Heart right ventricle (tissue), 16 donors: ENCODE measurements around the gene MTA3. TPM values are rescaled to one million over a fixed set of nuclear protein-coding genes. Genes with fewer than 3 reads are reported as not detected.
"Not testable (repeated sequence)": the region's sequence is repeated elsewhere in the genome, so short reads cannot be mapped to it uniquely, and the experiment has no call there.

Source experiments
- ATAC-seq, 8 donors: fragments of 200-7000 bp; cut with Tn5 transposase; one replicate each; pipeline ENCODE4 v1.9.1; 2020; ENCODE audit warnings: mild to moderate bottlenecking in 8 of 8, moderate library complexity in 8 of 8, moderate number of reproducible peaks in 1 of 8
- DNase-seq, 2 donors: peaks; one replicate each; pipeline ENCODE4 v3.0.0-alpha.2; 2020
- H3K27ac ChIP-seq, 10 donors: fragments of 200-600 bp; sonication (generic) in 2 of 10; one replicate each; pipeline versions ENCODE4 v1.5.0 to v1.8.0; 2020 to 2022; ENCODE audit warnings: mild to moderate bottlenecking in 3 of 10
- H3K27me3 ChIP-seq, 7 donors: fragments of 200-600 bp; one replicate each; pipeline ENCODE4 v1.8.0; 2021 to 2022; ENCODE audit warnings: mild to moderate bottlenecking in 2 of 7
- H3K36me3 ChIP-seq, 9 donors: fragments of 200-600 bp; sonication (generic) in 1 of 9; one replicate each; pipeline versions ENCODE4 v1.5.0 to v1.8.0; 2020 to 2022; ENCODE audit warnings: mild to moderate bottlenecking in 2 of 9
- H3K4me1 ChIP-seq, 9 donors: fragments of 200-600 bp; sonication (generic) in 1 of 9; one replicate each; pipeline versions ENCODE4 v1.5.0 to v1.8.0; 2020 to 2022; ENCODE audit warnings: mild to moderate bottlenecking in 4 of 9
- H3K4me3 ChIP-seq, 10 donors: fragments of 200-600 bp; sonication (generic) in 2 of 10; one replicate each; pipeline versions ENCODE4 v1.5.0 to v1.8.0; 2020 to 2022; ENCODE audit warnings: mild to moderate bottlenecking in 7 of 10, moderate library complexity in 2 of 10
- H3K9me3 ChIP-seq, 11 donors: fragments of 200-600 bp in 10 of 11; sonication (generic) in 2 of 11; one replicate each; pipeline versions ENCODE4 v1.5.0 to v1.8.0; 2013 to 2022; ENCODE audit warnings: mild to moderate bottlenecking in 2 of 11, control low read depth in 1 of 11, moderate library complexity in 1 of 11
- CTCF ChIP-seq, 9 donors: fragments of 200-600 bp; sonication (generic) in 2 of 9; IDR thresholded peaks; one replicate each; pipeline versions ENCODE4 v1.5.0 to v1.8.0; 2021 to 2022; ENCODE audit warnings: antibody characterized with exemption in 9 of 9, mild to moderate bottlenecking in 5 of 9, moderate library complexity in 1 of 9
- WGBS, 2 donors: extraction: QIAGEN DNeasy Blood & Tissue Kit; methylation state at CpG; one replicate each; pipeline ENCODE4 v1.1.7; 2013; ENCODE audit warnings: inconsistent platforms in 1 of 2; 5-methylcytosine and 5-hydroxymethylcytosine counted together
- intact Hi-C, 10 donors: fragments of 100-400 bp; cut with DNase I; formaldehyde crosslinking; loops; one replicate each; pipeline versions ENCODE4 v1.11.1 to v1.14.2; 2022
- polyA plus RNA-seq, 2 donors: library from polyadenylated mRNA; stranded (reverse); fragments of 200-250 nt; gene quantifications; one replicate each; pipeline ENCODE4 v1.2.3, GENCODE V29; 2013
- total RNA-seq, 10 donors: library from RNA; stranded (reverse); fragmentation: NEBNext Ultra II Directional in 3 of 10; extraction: Animal tissue kit (Norgen Biotek cat#: 25700) in 3 of 10; gene quantifications; one replicate each; pipeline versions ENCODE4 v1.2.1 to v1.2.4, GENCODE V29; 2021 to 2023
- donor health status: Arrhythmogenic right ventricular cardiomyopathy.
- donor health status: ischemic (EF 13 %, LVEDD 7.1; RV severe dilation, severe dysfunction).
- donor health status: healthy with polysubstance abuse.
- donor health status: DM: no; HTN: yes; CAD: no.
- donor health status: DM: no; HTN: no; CAD: no.
- donor health status: ischemic (EF 25% LVEDD 6.9; RV normal size, moderate dysfunction).
- donor health status: ischemic (EF 25% LVEDD 5.7; RV mildly dilated, moderate dysfunction).
- donor health status: healthy.
- donor health status: DM: yes; HTN: yes; CAD: no.
- donor health status: Ischemic cardiomyopathy.
- donor health status: ischemic (EF 35%, LVEDD 5.7; RV mildly dilated, moderate dysfunction).
- donor health status: nonischemic (EF 11% LVEDD 7.7; RV severe dilation, severe dysfunction).
- donor health status: DM: yes; HTN: yes; CAD: no.
- donor health status: PGD.
- donor health status: ischemic (EF 29% LVEDD 5.4; RV normal size, mild dysfunction).
- donor health status: nonischemic (EF 23%, LVEDD 6.1; RV moderate dilation, normal function).

The MTA3 gene
- total and polyA plus RNA-seq, 12 donors = 11.2 to 29.4 (median 21.9) TPM

- no peak for DNase-seq
- Histone ChIP-seq H3K4me3 (no peak overlapping the region), H3K4me1 (no peaks in the 10 kb centered on the region), H3K36me3 (peaks cover 0 to 9% (median 0%) of the 10 kb centered on the region in 9 donors), H3K9me3 (no peaks in the 10 kb centered on the region), H3K27ac (no peak overlapping the region), H3K27me3 (no peaks in the 10 kb centered on the region)
- intact Hi-C loops = no loop called here
- TF ChIP-seq CTCF (IDR thresholded peaks at IDR 0.05) = no peak
- WGBS, 2 donors = 98 to 99% methylated on average over 2 of the region's 2 CpGs
- no peak for ATAC-seq
Observed at GRCh38 chr2:42602218-42602875, 33.9 kb downstream of the MTA3 start.

DNA sequence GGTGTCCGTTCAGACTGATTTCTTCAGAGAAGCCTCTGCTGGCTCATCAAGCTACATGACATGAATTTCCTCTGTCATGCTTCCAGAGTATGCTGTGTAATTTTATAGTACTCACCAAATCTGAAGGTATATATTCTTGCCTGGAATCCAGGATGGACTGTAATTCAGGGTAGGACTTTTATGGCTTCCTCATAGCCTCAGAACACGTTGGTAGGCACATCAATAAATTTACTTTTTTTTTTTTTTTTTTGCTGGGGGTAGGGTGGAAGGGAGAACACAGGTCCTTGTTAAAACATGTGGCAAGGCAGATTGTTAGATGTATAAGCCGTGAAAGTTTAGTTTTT, 34.4 kb downstream of the MTA3 start:
- DNase-seq = no peak
- no peaks in the 10 kb centered on the region for H3K4me1 ChIP-seq

GRCh38 chr2:42604341-42604867, 36.0 kb downstream of the MTA3 start:
- ATAC-seq, H3K4me1 ChIP-seq, H3K9me3 ChIP-seq, H3K27me3 ChIP-seq, intact Hi-C loops, DNase-seq, H3K4me3 ChIP-seq, H3K27ac ChIP-seq: not testable (repeated sequence)
- H3K36me3 ChIP-seq = peaks cover 0 to 14% (median 2%) of the 10 kb centered on the region in 9 donors
- WGBS, 2 donors = 81 to 87% methylated on average over 4 to 6 of the region's 6 CpGs

More for the DNA sequence above, 34.4 kb downstream of the MTA3 start:
- H3K4me3 ChIP-seq = no peak overlapping the region
- H3K9me3 ChIP-seq = no peaks in the 10 kb centered on the region
- no peak for ATAC-seq
- WGBS, 2 donors = 80 to 88% methylated on average over 3 of the region's 3 CpGs
- H3K27ac ChIP-seq = no peak overlapping the region
- TF ChIP-seq CTCF (IDR thresholded peaks at IDR 0.05) = no peak
- intact Hi-C loops = no loop called here
- H3K27me3 ChIP-seq = no peaks in the 10 kb centered on the region
- peaks cover 0 to 9% (median 0%) of the 10 kb centered on the region in 9 donors for H3K36me3 ChIP-seq

GRCh38 chr2:42606166-42606565, 37.7 kb downstream of the MTA3 start:
- H3K27me3 ChIP-seq, H3K9me3 ChIP-seq, H3K4me1 ChIP-seq, H3K27ac ChIP-seq, intact Hi-C loops, DNase-seq, ATAC-seq, H3K4me3 ChIP-seq: not testable (repeated sequence)
- 96 to 99% methylated on average over 20 to 28 of the region's 33 CpGs for WGBS, 2 donors
- H3K36me3 ChIP-seq = peaks cover 0 to 31% (median 15%) of the 10 kb centered on the region in 9 donors

DNA sequence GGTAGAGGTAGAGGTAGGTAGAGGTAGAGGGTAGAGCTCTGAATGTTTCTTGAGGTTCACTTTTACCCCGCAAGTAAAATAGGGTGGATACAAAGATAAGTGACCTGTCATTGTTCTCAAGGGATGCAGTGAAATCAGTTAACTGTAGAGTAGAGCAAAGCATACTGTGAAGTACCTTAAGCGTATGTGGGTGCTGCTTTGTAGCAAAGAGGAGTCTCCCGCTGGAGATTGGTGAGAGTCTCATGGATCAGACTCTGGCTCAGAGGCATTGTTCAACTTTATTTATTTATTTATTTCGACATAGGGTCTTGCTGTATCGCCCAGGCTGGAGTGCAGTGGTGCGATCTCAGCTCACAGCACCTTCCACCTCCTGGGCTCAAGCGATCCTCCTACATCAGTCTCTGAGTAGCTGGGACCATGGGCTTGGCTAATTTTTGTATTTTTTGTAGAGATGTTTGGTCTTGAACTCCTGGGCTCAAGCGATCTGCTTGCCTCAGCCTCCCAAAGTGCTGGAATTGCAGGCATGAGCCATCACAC, 38.7 kb downstream of the MTA3 start:
- no peaks in the 10 kb centered on the region for H3K27me3 ChIP-seq
- H3K4me3 ChIP-seq = no peak overlapping the region
- H3K27ac ChIP-seq = no peak overlapping the region
- no peaks in the 10 kb centered on the region for H3K4me1 ChIP-seq
- TF ChIP-seq CTCF (IDR thresholded peaks at IDR 0.05) = no peak
- ATAC-seq (no peak), DNase-seq (no peak)
- no peaks in the 10 kb centered on the region for H3K9me3 ChIP-seq
- intact Hi-C loops = no loop called here
- H3K36me3 ChIP-seq = peaks cover 0 to 29% (median 15%) of the 10 kb centered on the region in 9 donors
- WGBS, 2 donors = 73 to 98% methylated on average over 8 of the region's 8 CpGs
